Aortic smooth muscle cell (primary cell): Measurements from ENCODE around the gene HYAL4. TPM values are rescaled to one million over a fixed set of nuclear protein-coding genes. Genes with fewer than 3 reads are reported as not detected.

Experiments
- total RNA-seq: library from RNA; depleted of rRNA; stranded (reverse); fragments of >200 nt; gene quantifications from 2 replicates; pipeline ENCODE4 v1.2.3, GENCODE V29; 2014

HYAL4 gene
- not detected in 2 replicates for total RNA-seq

GRCh38 chr7:123844712-123845219, at the start of gene HYAL4:
Gene HYAL4, plus strand, starts transcription at chr7:123845169. Its CDS starts 23,105 bp downstream, at chr7:123868274.

GRCh38 chr7:123924941-123925340, 80.0 kb downstream of the HYAL4 start, which contains the start of gene SPAM1:
Gene SPAM1, plus strand, starts transcription at chr7:123925241. Its CDS starts 28,330 bp downstream, at chr7:123953571.

Other genes with a start within 250 kb of the HYAL4 start
- not detected in 2 replicates for gene ASB15, start 243.3 kb upstream of the HYAL4 start, total RNA-seq
- gene LMOD2, start 189.3 kb upstream of the HYAL4 start, total RNA-seq = not detected in 2 replicates
- 9.5 and 14.5 TPM in 2 replicates for gene WASL, start 96.2 kb upstream of the HYAL4 start, total RNA-seq
- gene SPAM1, start 80.1 kb downstream of the HYAL4 start, total RNA-seq = not detected in 2 replicates
- 0.13 and 0.37 TPM in 2 replicates for gene TMEM229A, start 187.9 kb downstream of the HYAL4 start, total RNA-seq